LNCAP (cell line): ENCODE measurements around the gene CDK5RAP2.

Source experiments
- CTCF ChIP-seq: fragments of 450-650 bp; IDR thresholded peaks from 2 replicates; pipeline ENCODE4 v1.5.1; 2017; ENCODE audit warnings: mild to moderate bottlenecking

Gene CDK5RAP2

GRCh38 chr9:120413121-120414048 lies 166.6 kb downstream of the CDK5RAP2 start:
- no peak for TF ChIP-seq CTCF

DNA sequence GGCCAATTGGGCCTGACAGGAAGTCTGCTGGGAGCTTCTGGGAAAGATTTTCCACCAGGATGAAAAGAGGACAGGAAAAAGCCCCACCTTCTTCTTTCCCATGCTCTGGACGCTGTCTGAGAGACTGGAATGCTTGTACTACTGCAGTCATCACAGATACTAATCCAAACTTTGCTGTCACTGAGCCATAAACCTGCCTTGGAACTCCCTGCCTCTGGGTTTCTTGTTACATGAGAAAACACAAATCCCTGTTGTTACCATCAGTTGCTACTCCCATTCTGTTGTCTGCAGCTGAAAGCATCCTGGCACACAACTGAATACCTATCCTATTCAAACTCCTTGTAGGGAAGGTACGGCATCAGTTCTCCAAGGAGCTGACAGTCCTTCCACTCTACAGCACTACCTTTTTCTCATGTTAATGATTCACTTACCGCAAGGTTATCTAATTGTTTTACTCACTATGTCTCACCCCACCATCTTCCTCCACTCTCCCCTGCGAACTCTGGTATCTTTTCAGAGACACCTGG lies 167.5 kb downstream of the CDK5RAP2 start:
- TF ChIP-seq CTCF = no peak

GRCh38 chr9:120411862-120412424 lies 168.0 kb downstream of the CDK5RAP2 start:
- TF ChIP-seq CTCF = no peak

DNA sequence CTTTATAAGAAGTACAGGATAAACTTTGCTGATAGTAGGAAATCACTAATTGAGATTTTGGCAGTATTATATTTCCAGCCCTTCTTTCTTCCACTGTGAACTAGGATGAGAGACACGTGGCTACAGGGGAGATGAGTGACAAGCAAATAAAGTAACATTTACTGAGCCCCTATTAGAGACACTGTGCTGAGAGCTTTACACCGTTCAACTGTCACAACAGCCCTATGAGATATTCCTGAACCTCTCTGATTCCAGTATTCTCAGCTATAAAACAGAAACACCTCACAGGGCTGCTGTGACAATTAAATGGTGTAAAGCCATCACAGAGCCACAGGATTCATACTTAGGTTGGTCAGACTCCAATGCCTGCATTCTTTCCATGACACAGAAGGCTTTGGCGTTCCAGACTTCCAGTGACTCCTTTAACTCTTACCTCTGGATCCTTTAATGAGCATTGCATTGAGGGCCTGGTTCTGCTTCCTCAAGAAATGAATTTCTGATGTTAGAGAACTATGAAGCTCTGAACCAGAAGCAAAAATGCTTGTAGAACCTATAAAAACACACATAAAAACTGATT lies 169.0 kb downstream of the CDK5RAP2 start:
- TF ChIP-seq CTCF = no peak

DNA sequence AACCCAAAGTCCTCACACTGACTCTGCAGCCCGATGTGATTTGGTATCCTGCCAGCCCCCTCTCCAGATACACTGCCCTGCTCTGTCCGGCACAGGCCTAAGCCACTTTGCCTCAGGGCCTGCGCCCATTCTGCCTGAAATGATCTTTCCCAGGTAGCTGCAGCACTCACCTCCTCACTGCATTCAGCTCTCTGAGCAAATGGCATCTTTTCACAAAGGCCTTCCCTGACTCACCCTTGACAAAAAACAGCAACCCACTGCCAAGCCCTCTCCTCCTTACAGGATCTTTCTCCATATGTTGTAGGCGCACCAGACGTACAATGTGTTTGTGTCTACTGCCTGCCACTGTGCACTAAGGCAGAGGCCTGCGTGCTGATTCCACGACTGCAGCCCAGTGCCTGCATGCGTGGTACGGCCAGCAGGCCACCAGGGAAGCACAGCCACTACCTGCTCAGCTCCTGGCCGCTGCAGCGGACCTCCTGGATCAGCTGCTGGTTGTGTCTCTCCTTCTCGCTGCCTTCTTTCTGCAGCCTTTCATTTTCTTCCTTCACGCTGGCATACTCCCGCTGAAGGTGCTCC lies 171.2 kb downstream of the CDK5RAP2 start:
- no peak for TF ChIP-seq CTCF

- TF ChIP-seq CTCF = no peak
Measured at GRCh38 chr9:120405860-120406259, 174.1 kb downstream of the CDK5RAP2 start.

GRCh38 chr9:120405134-120405533 lies 174.8 kb downstream of the CDK5RAP2 start:
- TF ChIP-seq CTCF = no peak
